Uterus (tissue), 2 donors: Measurements from ENCODE around the gene HAUS5.

Experiments
- POLR2A ChIP-seq, 2 donors: fragments of 450-650 bp; IDR thresholded peaks; one replicate each; pipeline ENCODE4 v1.6.1; 2016; ENCODE audit warnings: antibody characterized with exemption in 2 of 2, mild to moderate bottlenecking in 1 of 2, moderate library complexity in 1 of 2
- TF ChIP-seq, protein P1 (sequence below), 4 experiments: fragments of 200-600 bp in 2 of 4; fragments of 450-650 bp in 2 of 4; sonication (generic) in 2 of 4; IDR thresholded peaks; one replicate each; pipeline ENCODE4 v1.5.1; 2016 to 2019; ENCODE audit warnings: antibody characterized with exemption in 4 of 4, mild to moderate bottlenecking in 2 of 4, moderate library complexity in 1 of 4

DNA sequence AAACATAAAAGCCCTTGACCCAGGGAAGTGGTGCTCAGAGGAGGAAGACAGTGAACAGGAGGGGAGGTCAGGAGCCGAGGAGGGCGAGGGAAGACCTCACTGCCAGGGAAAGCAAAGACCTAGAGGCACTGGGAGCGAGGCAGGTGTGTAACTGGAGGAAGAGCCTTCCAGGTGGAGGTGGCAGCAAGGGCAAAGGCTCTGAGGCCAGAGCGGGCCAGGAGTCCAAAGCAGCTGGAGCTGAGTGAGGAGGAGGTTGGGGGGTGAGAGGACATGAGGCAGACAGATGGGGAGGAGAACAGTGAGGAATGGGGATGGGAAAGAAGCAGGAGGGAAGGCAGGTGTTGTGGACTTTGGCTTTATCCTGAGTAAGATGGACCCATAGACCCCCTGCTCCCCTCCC is 57.4 kb downstream of the HAUS5 start:
- no peak for TF ChIP-seq POLR2A (IDR thresholded peaks at IDR 0.05)
- TF ChIP-seq, protein P1, sequence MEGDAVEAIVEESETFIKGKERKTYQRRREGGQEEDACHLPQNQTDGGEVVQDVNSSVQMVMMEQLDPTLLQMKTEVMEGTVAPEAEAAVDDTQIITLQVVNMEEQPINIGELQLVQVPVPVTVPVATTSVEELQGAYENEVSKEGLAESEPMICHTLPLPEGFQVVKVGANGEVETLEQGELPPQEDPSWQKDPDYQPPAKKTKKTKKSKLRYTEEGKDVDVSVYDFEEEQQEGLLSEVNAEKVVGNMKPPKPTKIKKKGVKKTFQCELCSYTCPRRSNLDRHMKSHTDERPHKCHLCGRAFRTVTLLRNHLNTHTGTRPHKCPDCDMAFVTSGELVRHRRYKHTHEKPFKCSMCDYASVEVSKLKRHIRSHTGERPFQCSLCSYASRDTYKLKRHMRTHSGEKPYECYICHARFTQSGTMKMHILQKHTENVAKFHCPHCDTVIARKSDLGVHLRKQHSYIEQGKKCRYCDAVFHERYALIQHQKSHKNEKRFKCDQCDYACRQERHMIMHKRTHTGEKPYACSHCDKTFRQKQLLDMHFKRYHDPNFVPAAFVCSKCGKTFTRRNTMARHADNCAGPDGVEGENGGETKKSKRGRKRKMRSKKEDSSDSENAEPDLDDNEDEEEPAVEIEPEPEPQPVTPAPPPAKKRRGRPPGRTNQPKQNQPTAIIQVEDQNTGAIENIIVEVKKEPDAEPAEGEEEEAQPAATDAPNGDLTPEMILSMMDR (IDR thresholded peaks at IDR 0.05) = no peak
